ENCODE data around the gene KAZN. TPM values are rescaled to one million over a fixed set of nuclear protein-coding genes. Genes with fewer than 3 reads are reported as not detected.

The KAZN gene
- total RNA-seq, 2 donors from 2014 or later = 1.1 to 2.2 TPM

GRCh38 chr1:14999441-14999840 is 401.0 kb downstream of the KAZN start:
- no peak overlapping the region for H3K27ac Mint-ChIP-seq
- H3K36me3 Mint-ChIP-seq = no peaks in the 10 kb centered on the region
- DNase-seq (ENCODE audit: low spot score in 2 of 2) (no peak), ATAC-seq (no peak)
- H3K9me3 Mint-ChIP-seq = no peaks in the 10 kb centered on the region

DNA sequence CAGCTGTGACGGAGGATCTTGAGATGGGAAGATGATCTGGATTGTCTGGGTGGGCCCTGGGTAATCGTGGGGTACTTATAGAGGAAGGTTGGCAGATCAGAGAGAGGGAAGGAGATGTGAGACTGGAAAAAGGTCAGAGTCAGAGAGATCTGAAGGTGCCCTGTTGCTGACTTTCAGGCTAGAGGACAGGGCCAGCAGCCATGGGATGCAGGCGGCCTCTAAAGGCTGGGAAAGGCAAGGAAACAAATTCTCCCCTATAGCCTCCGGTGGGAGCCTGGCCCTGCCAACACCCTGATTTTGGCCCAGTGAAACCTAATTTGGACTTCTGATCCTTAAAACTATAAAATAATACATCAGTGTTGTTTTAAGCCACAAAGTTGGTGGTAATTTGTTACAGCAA is 401.5 kb downstream of the KAZN start:
- DNase-seq (ENCODE audit: low spot score in 2 of 2) (no peak), ATAC-seq (no peak)
- no peaks in the 10 kb centered on the region for H3K9me3 Mint-ChIP-seq
- H3K36me3 Mint-ChIP-seq = no peaks in the 10 kb centered on the region
- no peak overlapping the region for H3K27ac Mint-ChIP-seq

- DNase-seq (ENCODE audit: low spot score in 2 of 2) (no peak), ATAC-seq (no peak)
- H3K9me3 Mint-ChIP-seq = no peaks in the 10 kb centered on the region
- no peaks in the 10 kb centered on the region for H3K36me3 Mint-ChIP-seq
- no peak overlapping the region for H3K27ac Mint-ChIP-seq
Measured at GRCh38 chr1:15000671-15001070, 402.2 kb downstream of the KAZN start.

- DNase-seq (ENCODE audit: low spot score in 2 of 2) (no peak), ATAC-seq (no peak)
- H3K27ac Mint-ChIP-seq = no peak overlapping the region
- no peaks in the 10 kb centered on the region for H3K9me3 Mint-ChIP-seq
- no peaks in the 10 kb centered on the region for H3K36me3 Mint-ChIP-seq
Measured at GRCh38 chr1:15001317-15001915, 402.9 kb downstream of the KAZN start.

GRCh38 chr1:15002325-15002724 is 403.8 kb downstream of the KAZN start:
- H3K9me3 Mint-ChIP-seq = no peaks in the 10 kb centered on the region
- ATAC-seq (no peak), DNase-seq (ENCODE audit: low spot score in 2 of 2) (no peak)
- H3K27ac Mint-ChIP-seq = no peak overlapping the region
- no peaks in the 10 kb centered on the region for H3K36me3 Mint-ChIP-seq

DNA sequence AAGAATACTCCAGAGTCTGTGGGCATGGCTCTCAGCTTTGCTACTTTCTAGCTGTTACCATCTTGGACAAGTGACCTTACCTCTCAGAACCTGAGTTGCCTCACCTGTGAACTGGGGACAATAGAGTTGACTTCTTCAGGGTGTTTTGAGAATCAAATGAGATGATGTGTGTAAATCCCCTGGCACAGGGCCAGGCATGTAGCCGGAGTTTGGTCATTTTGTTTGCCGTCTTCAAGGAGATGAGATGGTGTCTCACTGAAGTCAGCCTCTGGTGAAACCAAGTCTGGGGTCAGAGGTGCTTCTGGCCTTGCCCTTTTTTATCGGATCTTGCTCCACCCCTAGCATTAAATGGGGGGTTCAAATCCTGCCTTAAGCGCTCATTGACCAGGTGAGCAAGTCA is 405.9 kb downstream of the KAZN start:
- H3K27ac Mint-ChIP-seq = no peak overlapping the region
- ATAC-seq = no peak
- H3K36me3 Mint-ChIP-seq = no peaks in the 10 kb centered on the region

GRCh38 chr1:15005116-15005515 is 406.6 kb downstream of the KAZN start:
- ATAC-seq (no peak), DNase-seq (ENCODE audit: low spot score in 2 of 2) (no peak)
- Mint-ChIP-seq H3K36me3 (no peaks in the 10 kb centered on the region), H3K9me3 (no peaks in the 10 kb centered on the region), H3K27ac (no peak overlapping the region)

More for the DNA sequence above, 405.9 kb downstream of the KAZN start:
- no peak for DNase-seq (ENCODE audit: low spot score in 2 of 2)
- H3K9me3 Mint-ChIP-seq = no peaks in the 10 kb centered on the region

DNA sequence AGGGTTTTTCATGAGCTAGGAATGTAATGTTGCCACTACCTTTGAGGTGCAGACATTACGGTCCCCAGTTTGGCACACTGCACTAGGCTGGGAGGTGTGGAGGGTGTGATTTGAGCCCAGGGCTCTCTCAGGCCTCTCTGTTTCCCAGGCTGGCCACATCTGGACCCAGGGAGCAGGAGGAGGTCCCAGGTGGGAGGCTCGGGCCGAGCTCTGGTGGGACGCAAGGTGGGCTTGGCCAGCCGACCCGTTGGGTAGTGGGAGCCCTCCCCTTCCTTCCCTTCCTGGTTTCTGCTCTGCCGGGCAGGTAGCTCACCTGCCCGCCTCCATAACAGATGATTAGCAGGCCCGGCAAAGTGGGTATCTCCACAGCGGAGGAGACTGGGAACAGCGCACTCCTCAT is 408.9 kb downstream of the KAZN start:
- H3K36me3 Mint-ChIP-seq = no peaks in the 10 kb centered on the region
- no peak overlapping the region for H3K27ac Mint-ChIP-seq
- no peak for ATAC-seq
- no peak for DNase-seq (ENCODE audit: low spot score in 2 of 2)
- no peaks in the 10 kb centered on the region for H3K9me3 Mint-ChIP-seq

GRCh38 chr1:15007842-15008241 is 409.4 kb downstream of the KAZN start:
- ATAC-seq = no peak
- Mint-ChIP-seq H3K27ac (no peak overlapping the region), H3K9me3 (no peaks in the 10 kb centered on the region), H3K36me3 (no peaks in the 10 kb centered on the region)
- no peak for DNase-seq (ENCODE audit: low spot score in 2 of 2)

DNA sequence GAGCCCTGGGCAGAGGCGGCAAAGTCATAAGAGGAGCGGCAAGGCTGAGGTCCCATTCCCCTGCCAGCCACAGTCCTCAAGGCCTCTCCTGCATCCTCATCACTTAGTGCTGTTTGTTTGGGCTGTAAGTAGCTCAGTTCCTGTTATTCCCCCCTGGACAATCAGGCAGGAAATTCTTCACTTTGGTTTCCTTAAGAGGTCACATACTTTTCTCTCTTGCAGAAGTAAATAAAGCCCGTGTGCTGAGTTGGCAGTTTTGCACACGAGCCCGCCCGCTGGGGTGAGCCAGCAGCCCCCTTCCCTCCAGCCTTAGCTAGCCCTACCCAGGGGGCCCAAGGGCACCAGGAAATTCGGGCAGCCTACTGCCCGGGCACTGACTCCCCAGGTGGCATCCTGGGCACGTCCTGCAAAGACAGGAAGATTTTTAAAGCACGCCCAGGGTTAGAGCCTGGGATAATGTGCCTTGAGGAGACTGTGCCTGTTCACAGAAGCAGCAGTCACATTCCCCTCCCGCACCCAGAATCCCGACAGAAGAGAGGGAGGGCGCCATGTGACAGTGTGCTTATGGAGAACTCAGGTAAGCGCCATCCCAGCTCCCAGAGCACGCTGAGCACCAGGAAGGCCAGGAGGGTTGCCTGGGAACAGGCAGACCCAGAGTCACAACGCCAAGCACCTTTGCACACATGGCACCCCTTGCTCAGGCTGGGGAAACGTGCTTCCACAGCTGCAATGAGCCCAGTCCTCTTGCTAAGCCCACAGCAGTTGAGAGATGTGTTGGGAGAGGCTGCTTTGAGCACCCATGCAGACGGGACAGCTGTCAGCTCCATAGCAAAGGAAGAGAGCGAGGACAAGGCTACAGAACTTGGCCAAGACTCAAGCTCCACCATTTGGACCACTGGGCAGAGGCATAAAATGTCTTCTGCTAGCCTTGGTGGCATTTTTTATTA is 410.6 kb downstream of the KAZN start:
- ATAC-seq (no peak), DNase-seq (ENCODE audit: low spot score in 2 of 2) (no peak)
- H3K9me3 Mint-ChIP-seq = no peaks in the 10 kb centered on the region
- no peak overlapping the region for H3K27ac Mint-ChIP-seq
- H3K36me3 Mint-ChIP-seq = no peaks in the 10 kb centered on the region

- H3K27ac Mint-ChIP-seq = no peak overlapping the region
- DNase-seq (ENCODE audit: low spot score in 2 of 2) = no peak
- H3K9me3 Mint-ChIP-seq = no peaks in the 10 kb centered on the region
- H3K36me3 Mint-ChIP-seq = no peaks in the 10 kb centered on the region
- no peak for ATAC-seq
Measured at GRCh38 chr1:15011160-15011559, 412.7 kb downstream of the KAZN start.

DNA sequence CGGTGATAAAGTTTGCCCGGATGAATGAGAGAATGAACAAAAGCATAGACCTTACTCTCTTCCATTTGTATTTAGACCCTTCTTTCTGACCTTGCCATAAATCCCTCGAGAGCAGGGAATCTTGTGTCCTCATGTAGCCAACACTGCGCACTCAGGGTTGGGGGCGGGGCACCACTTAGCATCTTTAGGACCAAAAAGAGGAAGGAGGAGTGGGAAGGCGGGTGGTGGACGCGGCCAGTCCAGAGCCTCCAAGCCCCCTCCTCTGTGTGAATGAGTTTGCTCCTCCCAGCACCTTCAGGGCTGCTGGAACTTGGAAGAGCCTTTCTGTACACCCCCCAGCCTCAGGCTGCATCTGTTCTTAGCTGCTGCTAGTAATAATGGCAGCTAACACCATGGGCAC is 413.2 kb downstream of the KAZN start:
- H3K36me3 Mint-ChIP-seq = no peaks in the 10 kb centered on the region
- ATAC-seq = no peak
- no peaks in the 10 kb centered on the region for H3K9me3 Mint-ChIP-seq
- no peak overlapping the region for H3K27ac Mint-ChIP-seq
- no peak for DNase-seq (ENCODE audit: low spot score in 2 of 2)

DNA sequence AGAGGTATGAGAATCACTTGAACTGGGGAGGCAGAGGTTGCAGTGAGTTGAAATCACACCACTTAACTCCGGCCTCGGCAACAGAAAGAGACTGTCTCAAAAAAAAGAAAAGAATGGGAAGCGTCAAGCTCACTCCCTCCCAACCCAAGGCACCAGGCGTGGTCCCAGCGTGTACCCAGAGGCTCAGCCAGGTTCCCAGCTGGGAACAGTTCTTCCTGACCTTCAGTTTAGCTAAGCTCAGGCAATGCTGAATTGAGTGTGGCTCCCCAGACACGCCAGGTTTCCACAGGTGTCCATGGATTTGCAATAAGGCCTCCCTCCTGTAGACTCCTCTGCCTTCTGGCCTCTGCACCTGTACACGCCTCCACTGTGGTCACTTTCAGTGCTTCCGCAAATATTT is 414.3 kb downstream of the KAZN start:
- Mint-ChIP-seq H3K9me3 (no peaks in the 10 kb centered on the region), H3K27ac (no peak overlapping the region), H3K36me3 (no peaks in the 10 kb centered on the region)
- no peak for ATAC-seq
- no peak for DNase-seq (ENCODE audit: low spot score in 2 of 2)

GRCh38 chr1:15013767-15014166 is 415.3 kb downstream of the KAZN start:
- H3K27ac Mint-ChIP-seq = no peak overlapping the region
- H3K9me3 Mint-ChIP-seq = no peaks in the 10 kb centered on the region
- H3K36me3 Mint-ChIP-seq = no peaks in the 10 kb centered on the region
- ATAC-seq (no peak), DNase-seq (ENCODE audit: low spot score in 2 of 2) (no peak)

DNA sequence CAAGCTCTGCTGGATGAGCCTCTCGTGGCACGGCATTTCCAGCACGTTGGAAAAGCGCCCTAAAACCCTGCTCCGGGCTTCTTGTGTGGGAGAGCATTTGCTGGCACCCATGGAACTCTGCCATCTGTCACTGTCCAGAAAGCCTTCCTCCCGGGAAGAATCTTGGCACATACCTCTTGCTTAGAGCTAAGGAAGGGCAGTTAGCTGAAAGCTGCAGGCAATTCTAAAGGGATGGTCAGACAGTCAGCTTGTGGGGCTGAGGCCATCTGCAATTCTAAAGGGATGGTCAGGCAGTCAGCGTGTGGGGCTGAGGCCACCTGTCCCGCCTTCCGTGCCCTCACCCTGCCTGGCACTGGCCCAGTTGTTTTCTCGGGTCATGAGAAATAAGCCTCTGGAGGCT is 416.0 kb downstream of the KAZN start:
- H3K36me3 Mint-ChIP-seq = no peaks in the 10 kb centered on the region
- H3K9me3 Mint-ChIP-seq = no peaks in the 10 kb centered on the region

DNA sequence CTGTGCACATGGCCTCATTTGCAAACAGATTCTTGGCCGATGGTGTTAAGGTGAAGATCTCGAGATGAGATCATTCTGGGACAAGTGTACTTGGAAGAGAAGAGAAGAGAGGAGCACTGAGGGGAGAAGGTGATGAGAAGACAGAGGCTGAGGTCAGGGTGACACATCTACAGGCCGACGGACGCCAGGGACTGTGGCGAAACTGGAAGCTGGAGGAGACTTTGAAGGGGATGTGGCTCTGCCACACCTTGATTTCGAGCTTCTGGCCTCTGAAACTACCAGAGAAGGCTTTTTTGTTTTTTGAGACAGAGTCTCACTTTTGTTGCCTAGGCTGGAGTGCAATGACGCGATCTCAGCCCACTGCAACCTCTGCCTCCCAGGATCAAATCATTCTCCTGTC is 417.5 kb downstream of the KAZN start:
- Mint-ChIP-seq H3K9me3 (no peaks in the 10 kb centered on the region), H3K36me3 (no peaks in the 10 kb centered on the region), H3K27ac (no peak overlapping the region)
- DNase-seq (ENCODE audit: low spot score in 2 of 2) (no peak), ATAC-seq (no peak)

More for the DNA sequence above, 416.0 kb downstream of the KAZN start:
- no peak for ATAC-seq
- DNase-seq (ENCODE audit: low spot score in 2 of 2) = no peak
- no peak overlapping the region for H3K27ac Mint-ChIP-seq

GRCh38 chr1:15016526-15016925 is 418.0 kb downstream of the KAZN start:
- Mint-ChIP-seq H3K36me3 (no peaks in the 10 kb centered on the region), H3K9me3 (no peaks in the 10 kb centered on the region), H3K27ac (no peak overlapping the region)
- DNase-seq (ENCODE audit: low spot score in 2 of 2) (no peak), ATAC-seq (no peak)

DNA sequence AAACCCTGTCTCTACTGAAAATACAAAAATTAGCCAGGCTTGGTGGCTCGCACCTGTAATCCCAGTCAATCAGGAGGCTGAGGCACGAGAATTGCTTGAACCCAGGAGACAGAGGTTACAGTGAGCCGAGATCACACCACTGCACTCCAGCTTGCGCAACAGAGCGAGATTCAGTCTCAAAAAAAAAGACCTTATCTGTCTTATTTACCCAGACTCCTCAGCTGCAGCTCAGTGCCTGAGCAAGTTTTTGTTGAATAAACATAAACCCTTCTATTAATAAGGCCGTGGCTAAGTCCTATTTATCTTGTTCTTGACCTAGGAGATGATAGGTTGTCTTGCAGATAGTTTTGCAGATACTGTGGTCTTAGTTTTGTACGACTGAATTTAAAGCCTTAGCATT is 418.6 kb downstream of the KAZN start:
- Mint-ChIP-seq H3K27ac (no peak overlapping the region), H3K9me3 (no peaks in the 10 kb centered on the region), H3K36me3 (no peaks in the 10 kb centered on the region)
- ATAC-seq (no peak), DNase-seq (ENCODE audit: low spot score in 2 of 2) (no peak)
